HEK293 (cell line): ENCODE measurements around the gene CLDN10.

Source experiments
- CTCF ChIA-PET: fragments of 350-600 bp; formaldehyde crosslinking; extraction: SDS; loops from one replicate; lab custom pipeline; 2021; ENCODE audit warnings: antibody characterized with exemption; lab: Yijun Ruan, JAX
- POLR2A ChIA-PET: fragments of 300-600 bp; formaldehyde crosslinking; extraction: SDS; loops from one replicate; lab custom pipeline; 2020; ENCODE audit warnings: antibody characterized with exemption, inconsistent platforms; lab: Yijun Ruan, JAX
- H3K27ac ChIP-seq: fragments of 200-500 bp; sonication (Bioruptor generic); 2 replicates; pipeline ENCODE4 v1.5.1; 2014; ENCODE audit warnings: low read depth, low read length, control low read depth, inconsistent platforms; ENCODE audit errors: extremely low read depth
- H3K36me3 ChIP-seq, 2 experiments: fragments of 200-500 bp in 1 of 2; sonication (Bioruptor generic) in 1 of 2; 1 replicate in 1 of 2; 2 replicates in 1 of 2; pipeline ENCODE4 v1.5.1; 2014 to 2017; ENCODE audit warnings: inconsistent platforms in 2 of 2, low read length in 2 of 2; ENCODE audit not compliant: control insufficient read depth in 2 of 2, insufficient read depth in 1 of 2
- H3K4me1 ChIP-seq: fragments of 200-500 bp; sonication (Bioruptor generic); 2 replicates; pipeline ENCODE4 v1.5.1; 2014; ENCODE audit warnings: mild to moderate bottlenecking, low read length, inconsistent platforms; ENCODE audit not compliant: control insufficient read depth, insufficient read depth
- H3K4me3 ChIP-seq: 2 replicates; pipeline ENCODE4 v1.5.1; 2011; ENCODE audit warnings: low read depth, mild to moderate bottlenecking, control low read depth, low read length, moderate library complexity
- H3K9me3 ChIP-seq: fragments of 200-500 bp; sonication (Bioruptor generic); 2 replicates; pipeline ENCODE4 v1.5.1; 2014; ENCODE audit warnings: low read depth, low read length, inconsistent platforms; ENCODE audit not compliant: control insufficient read depth, insufficient read depth
- AEBP2 ChIP-seq: fragments of 450-650 bp; formaldehyde crosslinking; IDR thresholded peaks from 2 replicates; pipeline ENCODE4 v1.5.1; 2016; ENCODE audit warnings: missing biosample characterization, missing genetic modification characterization, borderline replicate concordance
- HOXA7 ChIP-seq: sonication (generic); formaldehyde crosslinking; IDR thresholded peaks from 2 replicates; pipeline ENCODE4 v1.8.1; 2022; ENCODE audit warnings: missing genetic modification reagents, borderline replicate concordance
- KLF16 ChIP-seq: fragments of 450-650 bp; formaldehyde crosslinking; IDR thresholded peaks from 2 replicates; pipeline ENCODE4 v1.5.1; 2017; ENCODE audit warnings: missing biosample characterization, missing genetic modification characterization
- OVOL3 ChIP-seq: fragments of 450-650 bp; formaldehyde crosslinking; IDR thresholded peaks from 2 replicates; pipeline ENCODE4 v1.5.1; 2016; ENCODE audit warnings: missing biosample characterization, missing genetic modification characterization
- PRDM1 ChIP-seq: fragments of 450-650 bp; formaldehyde crosslinking; IDR thresholded peaks from 2 replicates; pipeline ENCODE4; 2016; ENCODE audit warnings: missing biosample characterization, missing genetic modification characterization
- TCF7L2 ChIP-seq: IDR thresholded peaks from 2 replicates; pipeline ENCODE4 v1.6.1; 2011; ENCODE audit warnings: low read depth, mild to moderate bottlenecking, inconsistent platforms, low read length, moderate library complexity, borderline replicate concordance
- ZNF133 ChIP-seq: fragments of 450-650 bp; formaldehyde crosslinking; IDR thresholded peaks from 2 replicates; pipeline ENCODE4 v1.5.1; 2016; ENCODE audit warnings: missing biosample characterization, missing genetic modification characterization
- ZNF174 ChIP-seq: fragments of 450-650 bp; formaldehyde crosslinking; IDR thresholded peaks from 2 replicates; pipeline ENCODE4 v1.5.0; 2017; ENCODE audit warnings: missing biosample characterization, mild to moderate bottlenecking, missing genetic modification characterization
- ZNF211 ChIP-seq: fragments of 450-650 bp; formaldehyde crosslinking; IDR thresholded peaks from 2 replicates; pipeline ENCODE4 v1.5.1; 2016; ENCODE audit warnings: low read depth, missing biosample characterization, missing genetic modification characterization
- ZNF214 ChIP-seq: fragments of 450-650 bp; formaldehyde crosslinking; IDR thresholded peaks from 2 replicates; pipeline ENCODE4 v1.5.1; 2017; ENCODE audit warnings: missing biosample characterization, mild to moderate bottlenecking, missing genetic modification characterization, borderline replicate concordance
- ZNF274 ChIP-seq, 2 experiments: fragments of 200-500 bp in 1 of 2; fragments of 450-650 bp in 1 of 2; sonication (Bioruptor generic) in 1 of 2; formaldehyde crosslinking in 1 of 2; IDR thresholded peaks; 2 replicates each; pipeline versions ENCODE4 v1.5.1 to v1.6.1; 2014 to 2016; ENCODE audit warnings: borderline replicate concordance in 1 of 2, inconsistent platforms in 1 of 2, low read length in 1 of 2, missing biosample characterization in 1 of 2, missing genetic modification characterization in 1 of 2
- ZNF341 ChIP-seq: fragments of 450-650 bp; formaldehyde crosslinking; IDR thresholded peaks from 2 replicates; pipeline ENCODE4; 2016; ENCODE audit warnings: low read depth, missing biosample characterization, missing genetic modification characterization
- ZNF37A ChIP-seq: fragments of 450-650 bp; IDR thresholded peaks from 2 replicates; pipeline ENCODE4 v1.5.1; 2018; ENCODE audit warnings: missing biosample characterization, missing genetic modification characterization
- ZNF394 ChIP-seq: fragments of 450-650 bp; formaldehyde crosslinking; IDR thresholded peaks from 2 replicates; pipeline ENCODE4 v1.5.1; 2016; ENCODE audit warnings: missing biosample characterization, missing genetic modification characterization, mild to moderate bottlenecking, moderate library complexity, borderline replicate concordance
- ZNF433 ChIP-seq: fragments of 450-650 bp; formaldehyde crosslinking; IDR thresholded peaks from 2 replicates; pipeline ENCODE4 v1.5.1; 2016; ENCODE audit warnings: missing biosample characterization, missing genetic modification characterization, low read depth
- ZNF449 ChIP-seq: fragments of 450-650 bp; formaldehyde crosslinking; IDR thresholded peaks from 2 replicates; pipeline ENCODE4 v1.5.1; 2017; ENCODE audit warnings: missing biosample characterization, mild to moderate bottlenecking, missing genetic modification characterization, moderate library complexity
- ZNF791 ChIP-seq: fragments of 450-650 bp; formaldehyde crosslinking; IDR thresholded peaks from 2 replicates; pipeline ENCODE4 v1.5.1; 2016; ENCODE audit warnings: missing biosample characterization, missing genetic modification characterization
- ZNF843 ChIP-seq: fragments of 450-650 bp; formaldehyde crosslinking; IDR thresholded peaks from 2 replicates; pipeline ENCODE4 v1.5.1; 2016; ENCODE audit warnings: missing biosample characterization, missing genetic modification characterization
- TF ChIP-seq, protein P1 (sequence below): fragments of 450-650 bp; formaldehyde crosslinking; IDR thresholded peaks from 2 replicates; pipeline ENCODE4 v1.5.1; 2016; ENCODE audit warnings: missing biosample characterization, missing genetic modification characterization, low read depth
- TF ChIP-seq, protein P2 (sequence below): fragments of 450-650 bp; formaldehyde crosslinking; IDR thresholded peaks from 2 replicates; pipeline ENCODE4 v1.5.1; 2016; ENCODE audit warnings: missing biosample characterization, missing genetic modification characterization
- TF ChIP-seq, protein P3 (sequence below): fragments of 450-650 bp; formaldehyde crosslinking; IDR thresholded peaks from 2 replicates; pipeline ENCODE4 v1.5.0; 2017; ENCODE audit warnings: missing biosample characterization, missing genetic modification characterization, borderline replicate concordance

The CLDN10 gene

GRCh38 chr13:95546919-95547318 is 5.6 kb upstream of the CLDN10 start:
- CTCF ChIA-PET: interaction anchor here (0.7 to 1.2 kb wide), 2 partner anchors 10 to 13 kb away, joined by 3 to 4 read pairs; no protein-coding TSS in a partner anchor
- Histone ChIP-seq H3K4me3 (no peak overlapping the region), H3K9me3 (no peaks in the 10 kb centered on the region), H3K4me1 (peaks cover 4% of the 10 kb centered on the region; the same call in 1 of the 2 replicates), H3K27ac (no peak overlapping the region)
- POLR2A ChIA-PET: interaction anchor here (0.6 kb wide), 1 partner anchor 203 kb away, joined by 7 read pairs; no protein-coding TSS in a partner anchor
- TF ChIP-seq ZNF341 (tag by site-specific recombination) (0 out of 2 replicates have a peak, but pooled peaks have one; percentile 12), AEBP2 (tag by site-specific recombination) (no peak)
- TF ChIP-seq, all 188 proteins: peak for 1
- no peaks in the 10 kb centered on the region for H3K36me3 ChIP-seq

GRCh38 chr13:95547531-95548167 is 4.9 kb upstream of the CLDN10 start:
- H3K9me3 ChIP-seq: no peaks in the 10 kb centered on the region
- no peak overlapping the region for H3K27ac ChIP-seq
- POLR2A ChIA-PET: no interaction called here
- no peaks in the 10 kb centered on the region for H3K36me3 ChIP-seq
- CTCF ChIA-PET: interaction anchor here (2.7 kb wide), 1 partner anchor 11 kb away, joined by 13 read pairs; no protein-coding TSS in a partner anchor
- TF ChIP-seq ZNF843 (tag by site-specific recombination) (no peak), HOXA7 (CRISPR knock-in tag) (no peak), ZNF449 (no peak), ZNF274 (IDR thresholded peaks at IDR 0.05; ENCODE audit: low read length) (no peak), ZNF274 (tag by site-specific recombination; IDR thresholded peaks at IDR 0.05; ENCODE audit: borderline replicate concordance) (no peak), PRDM1 (tag by site-specific recombination) (peak; percentile 45; the same call in 1 of the 2 replicates), ZNF174 (no peak), KLF16 (tag by site-specific recombination) (no peak), ZNF791 (no peak), OVOL3 (tag by site-specific recombination) (no peak), ZNF133 (tag by site-specific recombination) (no peak), ZNF211 (no peak), TCF7L2 (no peak), ZNF214 (tag by site-specific recombination) (no peak), ZNF394 (no peak), ZNF433 (tag by site-specific recombination) (no peak), ZNF37A (tag by site-specific recombination) (no peak)
- TF ChIP-seq, protein P1, sequence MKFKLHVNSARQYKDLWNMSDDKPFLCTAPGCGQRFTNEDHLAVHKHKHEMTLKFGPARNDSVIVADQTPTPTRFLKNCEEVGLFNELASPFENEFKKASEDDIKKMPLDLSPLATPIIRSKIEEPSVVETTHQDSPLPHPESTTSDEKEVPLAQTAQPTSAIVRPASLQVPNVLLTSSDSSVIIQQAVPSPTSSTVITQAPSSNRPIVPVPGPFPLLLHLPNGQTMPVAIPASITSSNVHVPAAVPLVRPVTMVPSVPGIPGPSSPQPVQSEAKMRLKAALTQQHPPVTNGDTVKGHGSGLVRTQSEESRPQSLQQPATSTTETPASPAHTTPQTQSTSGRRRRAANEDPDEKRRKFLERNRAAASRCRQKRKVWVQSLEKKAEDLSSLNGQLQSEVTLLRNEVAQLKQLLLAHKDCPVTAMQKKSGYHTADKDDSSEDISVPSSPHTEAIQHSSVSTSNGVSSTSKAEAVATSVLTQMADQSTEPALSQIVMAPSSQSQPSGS (tag by site-specific recombination): 0 out of 2 replicates have a peak, but pooled peaks have one; percentile 39
- TF ChIP-seq, protein P2, sequence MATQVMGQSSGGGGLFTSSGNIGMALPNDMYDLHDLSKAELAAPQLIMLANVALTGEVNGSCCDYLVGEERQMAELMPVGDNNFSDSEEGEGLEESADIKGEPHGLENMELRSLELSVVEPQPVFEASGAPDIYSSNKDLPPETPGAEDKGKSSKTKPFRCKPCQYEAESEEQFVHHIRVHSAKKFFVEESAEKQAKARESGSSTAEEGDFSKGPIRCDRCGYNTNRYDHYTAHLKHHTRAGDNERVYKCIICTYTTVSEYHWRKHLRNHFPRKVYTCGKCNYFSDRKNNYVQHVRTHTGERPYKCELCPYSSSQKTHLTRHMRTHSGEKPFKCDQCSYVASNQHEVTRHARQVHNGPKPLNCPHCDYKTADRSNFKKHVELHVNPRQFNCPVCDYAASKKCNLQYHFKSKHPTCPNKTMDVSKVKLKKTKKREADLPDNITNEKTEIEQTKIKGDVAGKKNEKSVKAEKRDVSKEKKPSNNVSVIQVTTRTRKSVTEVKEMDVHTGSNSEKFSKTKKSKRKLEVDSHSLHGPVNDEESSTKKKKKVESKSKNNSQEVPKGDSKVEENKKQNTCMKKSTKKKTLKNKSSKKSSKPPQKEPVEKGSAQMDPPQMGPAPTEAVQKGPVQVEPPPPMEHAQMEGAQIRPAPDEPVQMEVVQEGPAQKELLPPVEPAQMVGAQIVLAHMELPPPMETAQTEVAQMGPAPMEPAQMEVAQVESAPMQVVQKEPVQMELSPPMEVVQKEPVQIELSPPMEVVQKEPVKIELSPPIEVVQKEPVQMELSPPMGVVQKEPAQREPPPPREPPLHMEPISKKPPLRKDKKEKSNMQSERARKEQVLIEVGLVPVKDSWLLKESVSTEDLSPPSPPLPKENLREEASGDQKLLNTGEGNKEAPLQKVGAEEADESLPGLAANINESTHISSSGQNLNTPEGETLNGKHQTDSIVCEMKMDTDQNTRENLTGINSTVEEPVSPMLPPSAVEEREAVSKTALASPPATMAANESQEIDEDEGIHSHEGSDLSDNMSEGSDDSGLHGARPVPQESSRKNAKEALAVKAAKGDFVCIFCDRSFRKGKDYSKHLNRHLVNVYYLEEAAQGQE: peak; percentile 40; the same call in 1 of the 2 replicates
- TF ChIP-seq, protein P3, sequence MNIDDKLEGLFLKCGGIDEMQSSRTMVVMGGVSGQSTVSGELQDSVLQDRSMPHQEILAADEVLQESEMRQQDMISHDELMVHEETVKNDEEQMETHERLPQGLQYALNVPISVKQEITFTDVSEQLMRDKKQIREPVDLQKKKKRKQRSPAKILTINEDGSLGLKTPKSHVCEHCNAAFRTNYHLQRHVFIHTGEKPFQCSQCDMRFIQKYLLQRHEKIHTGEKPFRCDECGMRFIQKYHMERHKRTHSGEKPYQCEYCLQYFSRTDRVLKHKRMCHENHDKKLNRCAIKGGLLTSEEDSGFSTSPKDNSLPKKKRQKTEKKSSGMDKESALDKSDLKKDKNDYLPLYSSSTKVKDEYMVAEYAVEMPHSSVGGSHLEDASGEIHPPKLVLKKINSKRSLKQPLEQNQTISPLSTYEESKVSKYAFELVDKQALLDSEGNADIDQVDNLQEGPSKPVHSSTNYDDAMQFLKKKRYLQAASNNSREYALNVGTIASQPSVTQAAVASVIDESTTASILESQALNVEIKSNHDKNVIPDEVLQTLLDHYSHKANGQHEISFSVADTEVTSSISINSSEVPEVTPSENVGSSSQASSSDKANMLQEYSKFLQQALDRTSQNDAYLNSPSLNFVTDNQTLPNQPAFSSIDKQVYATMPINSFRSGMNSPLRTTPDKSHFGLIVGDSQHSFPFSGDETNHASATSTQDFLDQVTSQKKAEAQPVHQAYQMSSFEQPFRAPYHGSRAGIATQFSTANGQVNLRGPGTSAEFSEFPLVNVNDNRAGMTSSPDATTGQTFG: no peak
- peaks cover 4% of the 10 kb centered on the region; the same call in 1 of the 2 replicates for H3K4me1 ChIP-seq
- no peak overlapping the region for H3K4me3 ChIP-seq
